Endothelial cell of umbilical vein (primary cell): ENCODE measurements around the gene C8G. TPM values are rescaled to one million over a fixed set of nuclear protein-coding genes. Genes with fewer than 3 reads are reported as not detected.

Source experiments
- BruUV-seq: library from RNA; stranded (reverse); fragments of 400-500 nt; replicated peaks from 2 replicates; lab custom pipeline; 2021; lab: Mats Ljungman, UMichigan
- CTCF ChIA-PET: fragments of 300-600, 350-600 bp; sonication (Branson Sonifier 250); formaldehyde crosslinking; loops from one replicate; lab custom pipeline; 2021; ENCODE audit warnings: antibody characterized with exemption, inconsistent platforms; lab: Charles Lee
- POLR2A ChIA-PET: fragments of 300-600, 350-600 bp; sonication (Branson Sonifier 250); formaldehyde crosslinking; loops from one replicate; lab custom pipeline; 2021; ENCODE audit warnings: antibody characterized with exemption, inconsistent platforms; lab: Charles Lee
- DNase-seq: peaks from one replicate; pipeline ENCODE4 v3.0.0-alpha.2; 2011; ENCODE audit warnings: low read depth, low spot score
- FAIRE-seq: peaks from 2 replicates; lab custom pipeline; 2011; peaks lifted over from hg19 to GRCh38; lab: Jason Lieb, UNC
- H2AFZ ChIP-seq: 2 replicates; pipeline ENCODE4 v1.6.0; 2012; ENCODE audit warnings: low read depth, low read length, control low read depth, inconsistent platforms
- H3K27ac ChIP-seq: 2 replicates; pipeline ENCODE4 v1.5.1; 2011; ENCODE audit warnings: low read depth, mild to moderate bottlenecking, control low read depth, low read length, moderate library complexity; ENCODE audit not compliant: insufficient read depth
- H3K27me3 ChIP-seq, 2 experiments: 2 replicates each; pipeline versions ENCODE4 v1.6.0 to v1.6.1; 2011; ENCODE audit warnings: low read length in 2 of 2, mixed read lengths in 1 of 2; ENCODE audit not compliant: control insufficient read depth in 2 of 2, insufficient read depth in 2 of 2
- H3K36me3 ChIP-seq, 2 experiments: 2 replicates in 1 of 2; 3 replicates in 1 of 2; pipeline ENCODE4 v1.5.1; 2011; ENCODE audit warnings: low read length in 2 of 2, mild to moderate bottlenecking in 1 of 2, moderate library complexity in 1 of 2; ENCODE audit not compliant: control insufficient read depth in 2 of 2, insufficient read depth in 2 of 2; ENCODE audit errors: extremely low read depth in 1 of 2
- H3K4me1 ChIP-seq: 3 replicates; pipeline ENCODE4 v1.5.1; 2011; ENCODE audit warnings: mild to moderate bottlenecking, low read length; ENCODE audit not compliant: control insufficient read depth, insufficient read depth; ENCODE audit errors: extremely low read depth
- H3K4me2 ChIP-seq: 2 replicates; pipeline ENCODE4 v1.6.1; 2011; ENCODE audit warnings: low read length, control low read depth, mixed read lengths; ENCODE audit not compliant: insufficient read depth
- H3K4me3 ChIP-seq, 3 experiments: fragments of 200-600 bp in 1 of 3; sonication (generic), shearing (Covaris generic) in 1 of 3; replicated peaks in 1 of 3; 2 replicates each; pipeline ENCODE4 v1.5.1; 2011 to 2016; ENCODE audit warnings: control low read depth in 3 of 3, low read length in 3 of 3, mild to moderate bottlenecking in 2 of 3, inconsistent platforms in 1 of 3, low read depth in 1 of 3, moderate library complexity in 1 of 3; ENCODE audit not compliant: insufficient read depth in 1 of 3
- H3K79me2 ChIP-seq: 2 replicates; pipeline ENCODE4 v1.6.0; 2012; ENCODE audit warnings: low read length, inconsistent platforms; ENCODE audit not compliant: control insufficient read depth, insufficient read depth
- H3K9ac ChIP-seq: replicated peaks from 2 replicates; pipeline ENCODE3; 2011; ENCODE audit warnings: low read length, control low read depth; ENCODE audit not compliant: insufficient read depth; ENCODE audit errors: extremely low read depth
- H3K9me1 ChIP-seq: replicated peaks from 3 replicates; pipeline ENCODE4 v1.6.0; 2011; ENCODE audit warnings: mild to moderate bottlenecking, low read length; ENCODE audit not compliant: control insufficient read depth, insufficient read depth; ENCODE audit errors: extremely low read depth
- H3K9me3 ChIP-seq: replicated peaks from 2 replicates; pipeline ENCODE4 v1.5.1; 2012; ENCODE audit warnings: low read length, inconsistent platforms; ENCODE audit not compliant: control insufficient read depth, insufficient read depth
- H4K20me1 ChIP-seq: replicated peaks from 2 replicates; pipeline ENCODE3; 2011; ENCODE audit warnings: mild to moderate bottlenecking, low read length; ENCODE audit not compliant: control insufficient read depth, insufficient read depth; ENCODE audit errors: extremely low read depth
- FOS ChIP-seq: IDR thresholded peaks from 2 replicates; pipeline ENCODE4 v1.6.1; 2011; ENCODE audit warnings: mild to moderate bottlenecking, low read length, moderate library complexity, borderline replicate concordance; ENCODE audit not compliant: insufficient read depth
- MAX ChIP-seq: IDR thresholded peaks from 2 replicates; pipeline ENCODE4 v1.6.1; 2011; ENCODE audit not compliant: insufficient read depth, insufficient read length
- MYC ChIP-seq: IDR thresholded peaks from one replicate; pipeline ENCODE4 v1.6.1; 2011; ENCODE audit warnings: mild to moderate bottlenecking, low read depth, low read length
- POLR2A ChIP-seq: IDR thresholded peaks from 2 replicates; pipeline ENCODE4 v1.6.1; 2012; ENCODE audit warnings: low read depth, mild to moderate bottlenecking, control low read depth, low read length
- POLR2AphosphoS5 ChIP-seq: IDR thresholded peaks from 2 replicates; pipeline ENCODE4 v1.6.1; 2012; ENCODE audit warnings: low read depth, mild to moderate bottlenecking, control low read depth, low read length, moderate library complexity; ENCODE audit not compliant: insufficient read depth
- dilution Hi-C: fragments of 300-500 bp; cut with MboI; formaldehyde crosslinking; loops from one replicate; pipeline ENCODE4 v1.15.0; 2019; ENCODE audit warnings: low sequenced_read_pairs; ENCODE audit not compliant: extremely low pct_ligation_motif_present
- intact Hi-C: fragments of 100-400 bp; cut with micrococcal nuclease; formaldehyde crosslinking; loops from one replicate; pipeline ENCODE4 v1.10.0; 2022
- polyA plus RNA-seq, 4 experiments: library from polyadenylated mRNA; depleted of rRNA in 3 of 4; stranded (reverse) in 3 of 4; unstranded in 1 of 4; fragments of >200 nt; gene quantifications; 2 replicates each; pipeline versions ENCODE4 v1.2.1 to v1.2.3, GENCODE V29; 2011 to 2012; ENCODE audit warnings: missing spikeins in 1 of 4
- total RNA-seq: library from RNA; stranded (reverse); gene quantifications from 2 replicates; pipeline ENCODE4 v1.2.3, GENCODE V29; 2021
- TF ChIP-seq, protein P1 (sequence below), 2 donors: IDR thresholded peaks; 1 replicate in 1 of 2; 2 replicates in 1 of 2; pipeline ENCODE4 v1.5.1; 2011; ENCODE audit warnings: low read length in 2 of 2, mild to moderate bottlenecking in 2 of 2, moderate library complexity in 2 of 2, control low read depth in 1 of 2, inconsistent platforms in 1 of 2, low read depth in 1 of 2; ENCODE audit not compliant: insufficient read depth in 1 of 2; ENCODE audit errors: extremely low read depth in 1 of 2

The C8G gene
- total and polyA plus RNA-seq, 2 donors (not counting 3 experiments of a cell fraction or from before 2014, with no cell fraction given), result 0.47 to 1.9 TPM

- Histone ChIP-seq H3K4me3 (no peak overlapping the region), H2AFZ (no peak overlapping the region), H3K9ac (no peak overlapping the region), H3K27ac (no peak overlapping the region), H4K20me1 (no peaks in the 10 kb centered on the region), H3K9me3 (no peaks in the 10 kb centered on the region), H3K27me3 (no peaks in the 10 kb centered on the region), H3K79me2 (no peaks in the 10 kb centered on the region), H3K9me1 (no peaks in the 10 kb centered on the region), H3K4me2 (no peak overlapping the region), H3K36me3 (peaks cover 0 to 3% of the 10 kb centered on the region in 2 experiments), H3K4me1 (peaks cover 3% of the 10 kb centered on the region)
- POLR2A ChIA-PET, result no interaction called here
- CTCF ChIA-PET, result no interaction called here
- dilution Hi-C loops (loop anchor here (25.0 kb wide), 1 partner anchor 122 kb away; the partner anchor contains the start of gene RABL6), intact Hi-C loops (no loop called here)
- no peak for DNase-seq
- no peak for FAIRE-seq
- TF ChIP-seq POLR2AphosphoS5 (no peak), MYC (no peak), MAX (no peak), FOS (no peak), POLR2A (no peak)
- TF ChIP-seq, protein P1, sequence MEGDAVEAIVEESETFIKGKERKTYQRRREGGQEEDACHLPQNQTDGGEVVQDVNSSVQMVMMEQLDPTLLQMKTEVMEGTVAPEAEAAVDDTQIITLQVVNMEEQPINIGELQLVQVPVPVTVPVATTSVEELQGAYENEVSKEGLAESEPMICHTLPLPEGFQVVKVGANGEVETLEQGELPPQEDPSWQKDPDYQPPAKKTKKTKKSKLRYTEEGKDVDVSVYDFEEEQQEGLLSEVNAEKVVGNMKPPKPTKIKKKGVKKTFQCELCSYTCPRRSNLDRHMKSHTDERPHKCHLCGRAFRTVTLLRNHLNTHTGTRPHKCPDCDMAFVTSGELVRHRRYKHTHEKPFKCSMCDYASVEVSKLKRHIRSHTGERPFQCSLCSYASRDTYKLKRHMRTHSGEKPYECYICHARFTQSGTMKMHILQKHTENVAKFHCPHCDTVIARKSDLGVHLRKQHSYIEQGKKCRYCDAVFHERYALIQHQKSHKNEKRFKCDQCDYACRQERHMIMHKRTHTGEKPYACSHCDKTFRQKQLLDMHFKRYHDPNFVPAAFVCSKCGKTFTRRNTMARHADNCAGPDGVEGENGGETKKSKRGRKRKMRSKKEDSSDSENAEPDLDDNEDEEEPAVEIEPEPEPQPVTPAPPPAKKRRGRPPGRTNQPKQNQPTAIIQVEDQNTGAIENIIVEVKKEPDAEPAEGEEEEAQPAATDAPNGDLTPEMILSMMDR (IDR thresholded peaks at IDR 0.05; ENCODE audit: extremely low read depth in 1 of 2, insufficient read depth in 1 of 2, low read depth in 1 of 2, low read length in 2 of 2), result no peak
- no TSS peak for BruUV-seq
Measured at GRCh38 chr9:136934277-136934676, 10.8 kb upstream of the C8G start.
